SU-DHL-6 (cell line): Measurements from ENCODE around the gene LENEP.

ENCODE experiments used
- H2AFZ ChIP-seq: fragments of 200-600 bp; sonication (generic); 2 replicates; pipeline ENCODE4 v1.6.1; 2014; ENCODE audit warnings: low read depth, mild to moderate bottlenecking, moderate library complexity, mixed read lengths, antibody characterized with exemption, low read length; ENCODE audit not compliant: severe bottlenecking
- H3F3A ChIP-seq: fragments of 200-600 bp; shearing (Covaris generic); 2 replicates; pipeline ENCODE4 v1.6.0; 2016; ENCODE audit warnings: antibody characterized with exemption, mild to moderate bottlenecking; ENCODE audit not compliant: insufficient read depth
- H3K27ac ChIP-seq: fragments of 200-600 bp; sonication (generic); 2 replicates; pipeline ENCODE4 v1.5.1; 2016; ENCODE audit warnings: low read depth, mild to moderate bottlenecking, low read length, moderate library complexity, mixed read lengths
- H3K27me3 ChIP-seq: fragments of 200-600 bp; sonication (generic), shearing (Covaris generic); 2 replicates; pipeline ENCODE4 v1.6.0; 2014; ENCODE audit warnings: mild to moderate bottlenecking, low read length
- H3K36me3 ChIP-seq: fragments of 200-600 bp; sonication (generic); 2 replicates; pipeline ENCODE4 v1.6.1; 2014; ENCODE audit warnings: mild to moderate bottlenecking, low read length, mixed read lengths
- H3K4me2 ChIP-seq: fragments of 300-600, 200-600 bp; shearing (Covaris generic), sonication (generic); 2 replicates; pipeline ENCODE4 v1.6.0; 2014; ENCODE audit warnings: low read length, low read depth, mild to moderate bottlenecking; ENCODE audit not compliant: poor library complexity, severe bottlenecking
- H3K4me3 ChIP-seq: fragments of 200-600 bp; sonication (generic); 2 replicates; pipeline ENCODE4 v1.5.1; 2014; ENCODE audit warnings: antibody characterized with exemption, low read length, mild to moderate bottlenecking, mixed read lengths; ENCODE audit not compliant: insufficient read depth, poor library complexity, severe bottlenecking
- H3K79me2 ChIP-seq: fragments of 200-600 bp; sonication (generic); 2 replicates; pipeline ENCODE4 v1.6.1; 2014; ENCODE audit warnings: mild to moderate bottlenecking, low read length, moderate library complexity; ENCODE audit not compliant: insufficient read depth
- H3K9ac ChIP-seq: fragments of 200-600 bp; sonication (generic); 2 replicates; pipeline ENCODE4 v1.7.0; 2014; ENCODE audit warnings: mild to moderate bottlenecking, low read length
- H3K9me2 ChIP-seq: fragments of 200-600 bp; sonication (generic); replicated peaks from 2 replicates; pipeline ENCODE4 v1.6.1; 2014; ENCODE audit warnings: low read length; ENCODE audit not compliant: insufficient read depth
- H3K9me3 ChIP-seq: fragments of 200-600 bp; sonication (generic); 2 replicates; pipeline ENCODE4 v1.6.1; 2014; ENCODE audit warnings: low read length, mixed read lengths; ENCODE audit not compliant: insufficient read depth
- H4K20me1 ChIP-seq: fragments of 200-600 bp; sonication (generic); 2 replicates; pipeline ENCODE4 v1.6.1; 2014; ENCODE audit warnings: low read depth, mild to moderate bottlenecking, antibody characterized with exemption, low read length, moderate library complexity, mixed read lengths
- EZH2phosphoT487 ChIP-seq: fragments of 200-600 bp; sonication (generic), shearing (Covaris generic); conservative IDR thresholded peaks from 2 replicates; pipeline ENCODE4 v1.6.1; 2018; ENCODE audit warnings: mild to moderate bottlenecking, antibody characterized with exemption, low read length, moderate library complexity, mixed read lengths
- TF ChIP-seq, protein P1 (sequence below): fragments of 200-600 bp; sonication (generic); IDR thresholded peaks from one replicate; pipeline ENCODE4 v1.5.1; 2017; ENCODE audit warnings: antibody characterized with exemption, mild to moderate bottlenecking, low read length, moderate library complexity; ENCODE audit not compliant: insufficient read depth, poor library complexity, severe bottlenecking

LENEP gene

DNA sequence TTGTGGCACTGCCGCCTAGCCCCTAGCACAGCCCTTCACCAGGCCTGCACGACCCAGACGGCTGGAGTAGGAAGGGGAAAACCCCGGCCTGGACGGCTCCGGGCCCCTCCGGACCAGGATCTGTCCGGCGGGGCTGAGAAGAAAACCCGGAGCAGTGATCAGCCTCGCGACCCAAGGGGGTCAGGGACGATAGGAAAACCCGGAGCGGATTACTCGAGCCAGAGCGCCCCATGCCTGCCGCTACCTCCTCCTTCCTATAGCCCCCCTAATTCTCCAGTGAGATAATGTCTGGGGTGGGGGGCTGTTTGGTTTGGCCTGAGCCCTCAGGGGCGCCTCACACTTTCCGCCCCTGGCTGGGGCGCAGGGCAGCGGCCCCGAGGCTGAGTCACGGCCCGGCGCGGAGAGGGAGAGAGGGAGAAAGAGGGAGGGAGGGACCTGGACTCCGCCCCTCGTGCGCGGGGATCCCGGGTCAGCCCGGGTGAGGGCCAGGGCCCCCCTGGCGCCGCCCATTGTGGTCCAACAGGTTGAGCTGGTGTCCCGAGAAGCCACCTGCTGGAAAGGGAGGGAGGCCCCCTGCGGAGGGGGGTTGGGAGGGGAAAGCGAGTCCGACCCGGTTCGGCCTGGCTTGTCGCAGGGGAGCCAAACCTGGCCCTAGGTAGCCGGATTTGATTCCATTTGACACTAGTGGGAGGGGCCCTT is 7.5 kb downstream of the LENEP start:
- H3K9me3 ChIP-seq: no peaks in the 10 kb centered on the region
- peak overlapping the region; percentile 25; the same call in 1 of the 2 replicates for H3K27ac ChIP-seq
- H4K20me1 ChIP-seq: no peaks in the 10 kb centered on the region
- H3K4me2 ChIP-seq: peak overlapping the region; percentile 69
- no peaks in the 10 kb centered on the region for H3K36me3 ChIP-seq
- H3K9ac ChIP-seq: peak overlapping the region; percentile 38
- H2AFZ ChIP-seq: peak overlapping the region; percentile 77
- no peaks in the 10 kb centered on the region for H3K79me2 ChIP-seq
- H3F3A ChIP-seq: peaks cover 14% of the 10 kb centered on the region
- H3K9me2 ChIP-seq: no peaks in the 10 kb centered on the region
- H3K4me3 ChIP-seq: peak overlapping the region; percentile 50
- H3K27me3 ChIP-seq: no peaks in the 10 kb centered on the region
- TF ChIP-seq, protein P1, sequence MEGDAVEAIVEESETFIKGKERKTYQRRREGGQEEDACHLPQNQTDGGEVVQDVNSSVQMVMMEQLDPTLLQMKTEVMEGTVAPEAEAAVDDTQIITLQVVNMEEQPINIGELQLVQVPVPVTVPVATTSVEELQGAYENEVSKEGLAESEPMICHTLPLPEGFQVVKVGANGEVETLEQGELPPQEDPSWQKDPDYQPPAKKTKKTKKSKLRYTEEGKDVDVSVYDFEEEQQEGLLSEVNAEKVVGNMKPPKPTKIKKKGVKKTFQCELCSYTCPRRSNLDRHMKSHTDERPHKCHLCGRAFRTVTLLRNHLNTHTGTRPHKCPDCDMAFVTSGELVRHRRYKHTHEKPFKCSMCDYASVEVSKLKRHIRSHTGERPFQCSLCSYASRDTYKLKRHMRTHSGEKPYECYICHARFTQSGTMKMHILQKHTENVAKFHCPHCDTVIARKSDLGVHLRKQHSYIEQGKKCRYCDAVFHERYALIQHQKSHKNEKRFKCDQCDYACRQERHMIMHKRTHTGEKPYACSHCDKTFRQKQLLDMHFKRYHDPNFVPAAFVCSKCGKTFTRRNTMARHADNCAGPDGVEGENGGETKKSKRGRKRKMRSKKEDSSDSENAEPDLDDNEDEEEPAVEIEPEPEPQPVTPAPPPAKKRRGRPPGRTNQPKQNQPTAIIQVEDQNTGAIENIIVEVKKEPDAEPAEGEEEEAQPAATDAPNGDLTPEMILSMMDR: no peak
- no peak for TF ChIP-seq EZH2phosphoT487

GRCh38 chr1:155001425-155001674 is 8.0 kb downstream of the LENEP start:
- Histone ChIP-seq H3K4me2 (peak overlapping the region; percentile 69), H3K9ac (peak overlapping the region; percentile 38), H3K79me2 (no peaks in the 10 kb centered on the region), H4K20me1 (no peaks in the 10 kb centered on the region), H3K36me3 (no peaks in the 10 kb centered on the region), H3K4me3 (peak overlapping the region; percentile 50), H3K27ac (0 out of 2 replicates have a peak overlapping the region, but pooled peaks have one; percentile 25), H2AFZ (peak overlapping the region; percentile 77), H3K9me3 (no peaks in the 10 kb centered on the region), H3K27me3 (no peaks in the 10 kb centered on the region), H3K9me2 (no peaks in the 10 kb centered on the region), H3F3A (peaks cover 11% of the 10 kb centered on the region; the same call in 1 of the 2 replicates)
- no peak for TF ChIP-seq EZH2phosphoT487
- TF ChIP-seq, protein P1: no peak

DNA sequence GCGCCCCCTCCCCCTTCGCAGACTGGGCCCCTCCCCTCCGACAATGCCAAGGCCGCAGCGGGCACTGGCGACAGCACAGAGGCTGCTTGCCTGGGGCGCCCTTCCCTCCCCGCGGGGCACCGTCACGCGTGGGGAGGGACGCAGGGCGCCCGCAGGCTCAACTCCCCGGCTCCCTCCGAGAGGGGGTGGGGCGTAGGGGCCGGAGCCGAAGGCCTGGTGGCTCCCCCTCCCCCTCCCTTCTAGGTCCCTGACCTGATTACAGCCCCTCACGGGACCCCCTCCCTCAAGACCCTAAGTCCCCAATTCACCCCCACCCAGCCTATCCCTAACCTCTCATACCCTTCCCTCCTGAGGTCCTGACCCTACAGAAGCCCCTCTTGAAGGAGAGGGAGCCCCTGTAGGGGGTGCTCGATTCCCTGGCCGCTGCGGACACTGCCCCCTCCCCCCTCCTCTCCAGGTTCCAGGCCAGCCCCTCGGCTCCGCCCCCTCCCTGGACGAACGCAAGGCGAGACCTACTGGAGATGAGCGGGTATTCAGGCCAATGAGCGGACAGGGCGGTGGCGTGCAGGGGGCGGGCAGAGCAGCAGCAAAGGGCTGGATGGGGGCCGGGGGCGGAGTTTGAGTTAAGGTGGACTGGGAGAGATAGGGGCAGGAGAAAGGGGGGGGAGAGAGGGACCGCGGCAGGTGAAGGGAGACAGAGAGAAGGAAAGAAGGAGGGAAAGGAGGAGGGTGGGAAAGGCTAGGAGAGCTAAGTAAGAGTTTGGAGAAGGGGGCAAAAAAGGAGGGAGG is 8.5 kb downstream of the LENEP start:
- peak overlapping the region; percentile 38 for H3K9ac ChIP-seq
- H3F3A ChIP-seq: peaks cover 11% of the 10 kb centered on the region; the same call in 1 of the 2 replicates
- H2AFZ ChIP-seq: no peak overlapping the region

More for the DNA sequence above, 8.5 kb downstream of the LENEP start:
- H3K4me3 ChIP-seq: peak overlapping the region; percentile 50
- H3K79me2 ChIP-seq: no peaks in the 10 kb centered on the region
- no peaks in the 10 kb centered on the region for H3K9me3 ChIP-seq
- H3K9me2 ChIP-seq: no peaks in the 10 kb centered on the region
- no peaks in the 10 kb centered on the region for H3K36me3 ChIP-seq
- no peaks in the 10 kb centered on the region for H3K27me3 ChIP-seq
- TF ChIP-seq EZH2phosphoT487: no peak
- TF ChIP-seq, protein P1: no peak
- H4K20me1 ChIP-seq: no peaks in the 10 kb centered on the region
- H3K27ac ChIP-seq: no peak overlapping the region
- peak overlapping the region; percentile 69 for H3K4me2 ChIP-seq
